ENCODE data around the gene MGAT5.

- no peak for TF ChIP-seq CTCF (IDR thresholded peaks at IDR 0.05)
- no peak for TF ChIP-seq POLR2A (IDR thresholded peaks at IDR 0.05)
Measured at GRCh38 chr2:134272806-134273205, 18.9 kb downstream of the MGAT5 start.
